ENCODE data around the gene SCO1. TPM values are rescaled to one million over a fixed set of nuclear protein-coding genes. Genes with fewer than 3 reads are reported as not detected.

SCO1 gene
- total and polyA plus RNA-seq, 2 of the 4 experiments (the other 2 are of a cell fraction) = 17.0 to 21.7 TPM

- CTCF ChIA-PET = no interaction called here
- in situ Hi-C loops (cut with MboI; ENCODE audit: low sequenced_read_pairs) (loop anchor here (5.0 to 10.0 kb wide), 3 partner anchors 95 to 1255 kb away; partner anchors contain the start of gene ZNF18), dilution Hi-C loops (cut with HindIII; ENCODE audit: low sequenced_read_pairs, unreplicated experiment) (no loop called here), intact Hi-C loops (cut with micrococcal nuclease) (no loop called here)
- Histone ChIP-seq H3K9me1 (ENCODE audit: insufficient read depth, low read length) (no peaks in the 10 kb centered on the region), H2BK5ac (ENCODE audit: low read depth, low read length, poor library complexity, severe bottlenecking) (no peak overlapping the region), H3K27ac (ENCODE audit: insufficient read depth, low read length) (no peak overlapping the region), H2BK15ac (ENCODE audit: low read depth, low read length) (no peak overlapping the region), H2AK5ac (ENCODE audit: low read depth, low read length) (no peak overlapping the region), H2AFZ (replicated peaks; ENCODE audit: low read length, poor library complexity) (no peak overlapping the region), H2AK9ac (replicated peaks; ENCODE audit: low read depth, low read length, poor library complexity) (no peak overlapping the region), H4K5ac (ENCODE audit: low read depth, low read length) (no peak overlapping the region), H3K27me3 (ENCODE audit: control insufficient read depth, insufficient read depth, low read length) (peaks cover 12% of the 10 kb centered on the region), H3K79me1 (ENCODE audit: low read depth in 1 of 2, low read length in 2 of 2) (no peaks in the 10 kb centered on the region), H3K18ac (ENCODE audit: low read depth, low read length) (no peak overlapping the region), H2BK20ac (ENCODE audit: low read depth, low read length) (no peak overlapping the region), H3K23ac (ENCODE audit: low read depth, low read length) (no peak overlapping the region), H3K9ac (ENCODE audit: low read depth, low read length) (no peak overlapping the region), H3K4ac (ENCODE audit: low read depth, low read length) (no peak overlapping the region), H4K20me1 (ENCODE audit: insufficient read depth, low read length) (no peaks in the 10 kb centered on the region), H3K9me3 (ENCODE audit: control insufficient read depth, insufficient read depth, low read length) (no peaks in the 10 kb centered on the region), H2BK120ac (ENCODE audit: low read depth, low read length) (no peak overlapping the region), H3K4me3 (ENCODE audit: insufficient read depth, low read depth, low read length) (no peak overlapping the region), H3K36me3 (ENCODE audit: control insufficient read depth, insufficient read depth, low read length) (no peaks in the 10 kb centered on the region), H3K14ac (replicated peaks; ENCODE audit: low read depth, low read length) (no peak overlapping the region), H4K91ac (ENCODE audit: insufficient read depth, low read depth, low read length) (no peak overlapping the region), H3K4me1 (ENCODE audit: control insufficient read depth, insufficient read depth, low read length) (no peaks in the 10 kb centered on the region), H3K4me2 (ENCODE audit: low read depth, low read length) (no peak overlapping the region), H4K8ac (ENCODE audit: low read depth in 2 of 2, low read length in 2 of 2) (no peak overlapping the region), H3K56ac (ENCODE audit: extremely low read depth, insufficient read depth, low read length) (no peak overlapping the region)
- no peak for DNase-seq
- TF ChIP-seq, protein P1, sequence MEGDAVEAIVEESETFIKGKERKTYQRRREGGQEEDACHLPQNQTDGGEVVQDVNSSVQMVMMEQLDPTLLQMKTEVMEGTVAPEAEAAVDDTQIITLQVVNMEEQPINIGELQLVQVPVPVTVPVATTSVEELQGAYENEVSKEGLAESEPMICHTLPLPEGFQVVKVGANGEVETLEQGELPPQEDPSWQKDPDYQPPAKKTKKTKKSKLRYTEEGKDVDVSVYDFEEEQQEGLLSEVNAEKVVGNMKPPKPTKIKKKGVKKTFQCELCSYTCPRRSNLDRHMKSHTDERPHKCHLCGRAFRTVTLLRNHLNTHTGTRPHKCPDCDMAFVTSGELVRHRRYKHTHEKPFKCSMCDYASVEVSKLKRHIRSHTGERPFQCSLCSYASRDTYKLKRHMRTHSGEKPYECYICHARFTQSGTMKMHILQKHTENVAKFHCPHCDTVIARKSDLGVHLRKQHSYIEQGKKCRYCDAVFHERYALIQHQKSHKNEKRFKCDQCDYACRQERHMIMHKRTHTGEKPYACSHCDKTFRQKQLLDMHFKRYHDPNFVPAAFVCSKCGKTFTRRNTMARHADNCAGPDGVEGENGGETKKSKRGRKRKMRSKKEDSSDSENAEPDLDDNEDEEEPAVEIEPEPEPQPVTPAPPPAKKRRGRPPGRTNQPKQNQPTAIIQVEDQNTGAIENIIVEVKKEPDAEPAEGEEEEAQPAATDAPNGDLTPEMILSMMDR (conservative IDR thresholded peaks at IDR 0.05; ENCODE audit: low read depth, low read length) = no peak
- no peak for TF ChIP-seq FOS (IDR thresholded peaks at IDR 0.05; ENCODE audit: low read depth, low read length)
- TF ChIP-seq NFE2L2 (IDR thresholded peaks at IDR 0.05; ENCODE audit: low read depth, low read length) = no peak
- no peak for TF ChIP-seq ELK1 (IDR thresholded peaks at IDR 0.05; ENCODE audit: borderline replicate concordance, low read depth, low read length)
- TF ChIP-seq RFX5 (IDR thresholded peaks at IDR 0.05; ENCODE audit: low read depth, low read length) = no peak
- TF ChIP-seq SMC3 (IDR thresholded peaks at IDR 0.05; ENCODE audit: low read depth, low read length) = no peak
- TF ChIP-seq CHD1 (IDR thresholded peaks at IDR 0.05; ENCODE audit: low read depth, low read length) = no peak
- TF ChIP-seq MAFK (IDR thresholded peaks at IDR 0.05; ENCODE audit: low read depth, low read length) = no peak
- TF ChIP-seq MXI1 (IDR thresholded peaks at IDR 0.05; ENCODE audit: borderline replicate concordance, low read depth, low read length) = no peak
- BruUV-seq (replicated peaks) = no TSS peak
- no CpG with 5 or more reads among the region's 5 CpGs for WGBS, 2 experiments (ENCODE audit: extremely low coverage in 2 of 2, insufficient read length in 1 of 2)
- no peak for ATAC-seq (ENCODE audit: low read depth)
- POLR2A ChIA-PET (ENCODE audit: unreplicated experiment) = no interaction called here
These were observed 42.1 kb upstream of the SCO1 start for GRCh38 chr17:10739386-10739785.
